HepG2 (cell line): ENCODE data around the gene BPIFB4. TPM values are rescaled to one million over a fixed set of nuclear protein-coding genes. Genes with fewer than 3 reads are reported as not detected.
"Not testable (repeated sequence)": the region's sequence is repeated elsewhere in the genome, so short reads cannot be mapped to it uniquely, and the experiment has no call there.

Source experiments
- ATAC-seq: fragments of 200-7000 bp; cut with Tn5 transposase; 3 replicates; pipeline ENCODE4 v1.9.1; 2020; ENCODE audit warnings: mild to moderate bottlenecking, moderate library complexity
- BruUV-seq: library from RNA; stranded (reverse); fragments of 400-500 nt; replicated peaks from 2 replicates; lab custom pipeline; 2021; lab: Mats Ljungman, UMichigan
- CTCF ChIA-PET: fragments of 300-600 bp; formaldehyde crosslinking; extraction: SDS; loops from one replicate; lab custom pipeline; 2021; ENCODE audit warnings: low total read pairs, inconsistent platforms, low intra/inter-chr PET ratio; lab: Yijun Ruan, JAX
- POLR2A ChIA-PET: fragments of 350-600 bp; sonication (Branson Sonifier 250); formaldehyde crosslinking; loops from one replicate; lab custom pipeline; 2020; ENCODE audit warnings: antibody characterized with exemption, inconsistent platforms; lab: Yijun Ruan, JAX
- DNase-seq: peaks from one replicate; pipeline ENCODE4 v3.0.0-alpha.2; 2015; ENCODE audit warnings: low spot score
- FAIRE-seq: peaks from 3 replicates; lab custom pipeline; 2011; peaks lifted over from hg19 to GRCh38; lab: Jason Lieb, UNC
- H2AFZ ChIP-seq: one replicate; pipeline ENCODE4 v1.6.1; 2011; ENCODE audit warnings: low read length, inconsistent platforms
- H3K27ac ChIP-seq: fragments of 300-600 bp; 3 replicates; pipeline ENCODE4 v1.8.0; 2011; ENCODE audit warnings: mixed run types, mild to moderate bottlenecking, mixed read lengths, low read length, inconsistent platforms; ENCODE audit not compliant: insufficient read depth; ENCODE audit errors: extremely low read length
- H3K27me3 ChIP-seq, 2 experiments: fragments of 200-600 bp in 1 of 2; 2 replicates in 1 of 2; 3 replicates in 1 of 2; pipeline versions ENCODE4 v1.6.0 to v1.8.0; 2011; ENCODE audit warnings: low read length in 2 of 2, mild to moderate bottlenecking in 2 of 2, moderate library complexity in 2 of 2, inconsistent platforms in 1 of 2; ENCODE audit not compliant: insufficient read depth in 2 of 2, control insufficient read depth in 1 of 2
- H3K36me3 ChIP-seq, 2 experiments: fragments of 200-600 bp in 1 of 2; replicated peaks in 1 of 2; 2 replicates in 1 of 2; 3 replicates in 1 of 2; pipeline versions ENCODE4 v1.5.1 to v1.8.0; 2011; ENCODE audit warnings: low read length in 2 of 2, inconsistent platforms in 1 of 2; ENCODE audit not compliant: insufficient read depth in 2 of 2, control insufficient read depth in 1 of 2
- H3K4me1 ChIP-seq: 2 replicates; pipeline ENCODE4 v1.5.1; 2012; ENCODE audit warnings: low read length, inconsistent platforms; ENCODE audit not compliant: insufficient read depth
- H3K4me2 ChIP-seq: 2 replicates; pipeline ENCODE4 v1.6.0; 2011; ENCODE audit warnings: low read depth, low read length, inconsistent platforms
- H3K4me3 ChIP-seq, 3 experiments: fragments of 200-600 bp in 1 of 3; sonication (generic), shearing (Covaris generic) in 1 of 3; replicated peaks in 1 of 3; 2 replicates each; pipeline ENCODE4 v1.5.1; 2011 to 2016; ENCODE audit warnings: low read length in 3 of 3, inconsistent platforms in 2 of 3, low read depth in 2 of 3, mild to moderate bottlenecking in 2 of 3, control low read depth in 1 of 3, mixed read lengths in 1 of 3; ENCODE audit not compliant: insufficient read depth in 1 of 3
- H3K79me2 ChIP-seq: one replicate; pipeline ENCODE4 v1.6.1; 2011; ENCODE audit warnings: low read length, inconsistent platforms; ENCODE audit not compliant: insufficient read depth
- H3K9ac ChIP-seq: 2 replicates; pipeline ENCODE4 v1.6.0; 2011; ENCODE audit warnings: mild to moderate bottlenecking, low read depth, low read length, inconsistent platforms; ENCODE audit not compliant: insufficient read depth
- H3K9me3 ChIP-seq: 2 replicates; pipeline ENCODE4 v1.5.1; 2012; ENCODE audit warnings: mild to moderate bottlenecking, low read length
- H4K20me1 ChIP-seq: 2 replicates; pipeline ENCODE4 v1.6.0; 2011; ENCODE audit warnings: inconsistent platforms, mild to moderate bottlenecking, low read length, moderate library complexity; ENCODE audit not compliant: insufficient read depth
- ATF6 ChIP-seq: sonication (generic); formaldehyde crosslinking; conservative IDR thresholded peaks from 2 replicates; pipeline ENCODE4 v1.4.0; 2020; ENCODE audit warnings: missing genetic modification reagents
- CBX5 ChIP-seq: sonication (generic); formaldehyde crosslinking; IDR thresholded peaks from 2 replicates; pipeline ENCODE4 v1.4.0; 2020; ENCODE audit warnings: missing genetic modification reagents, borderline replicate concordance
- EP300 ChIP-seq, 3 experiments: sonication (generic) in 1 of 3; formaldehyde crosslinking in 1 of 3; IDR thresholded peaks; 2 replicates each; pipeline versions ENCODE4 v1.5.1 to v1.6.1; 2011 to 2020; ENCODE audit warnings: low read depth in 2 of 3, low read length in 2 of 3, borderline replicate concordance in 1 of 3, improper control_type of control experiment in 1 of 3, mild to moderate bottlenecking in 1 of 3, missing genetic modification reagents in 1 of 3, moderate library complexity in 1 of 3
- ERF ChIP-seq: IDR thresholded peaks from 2 replicates; pipeline ENCODE4 v1.6.1; 2018; ENCODE audit warnings: missing biosample characterization, missing genetic modification reagents
- ETV5 ChIP-seq: IDR thresholded peaks from 2 replicates; pipeline ENCODE4 v1.6.1; 2018; ENCODE audit warnings: missing biosample characterization, missing genetic modification reagents, inconsistent platforms, borderline replicate concordance
- FOXA3 ChIP-seq: IDR thresholded peaks from 2 replicates; pipeline ENCODE4 v1.6.1; 2016; ENCODE audit warnings: missing genetic modification reagents, missing compliant biosample characterization
- GTF3A ChIP-seq: sonication (generic); formaldehyde crosslinking; conservative IDR thresholded peaks from 2 replicates; pipeline ENCODE4 v1.4.0; 2020; ENCODE audit warnings: mild to moderate bottlenecking, missing genetic modification reagents
- HNRNPLL ChIP-seq: fragments of 200-400 bp; formaldehyde crosslinking; IDR thresholded peaks from 2 replicates; pipeline ENCODE4 v1.6.1; 2017; ENCODE audit warnings: mild to moderate bottlenecking, low read depth, low read length; ENCODE audit not compliant: poor library complexity, severe bottlenecking
- JUN ChIP-seq: sonication (generic); formaldehyde crosslinking; IDR thresholded peaks from 2 replicates; pipeline ENCODE4 v1.4.0; 2020; ENCODE audit warnings: mild to moderate bottlenecking, missing genetic modification reagents
- MAFK ChIP-seq, 2 experiments: IDR thresholded peaks in 1 of 2; conservative IDR thresholded peaks in 1 of 2; 2 replicates each; pipeline ENCODE4 v1.6.1; 2011; ENCODE audit warnings: improper control_type of control experiment in 2 of 2, low read length in 2 of 2
- MTA3 ChIP-seq: sonication (generic); formaldehyde crosslinking; IDR thresholded peaks from 2 replicates; pipeline ENCODE4 v1.4.0; 2020; ENCODE audit warnings: missing genetic modification reagents
- PAWR ChIP-seq: sonication (generic); formaldehyde crosslinking; IDR thresholded peaks from 2 replicates; pipeline ENCODE4 v1.4.0; 2020; ENCODE audit warnings: missing genetic modification reagents, mild to moderate bottlenecking, borderline replicate concordance
- RCOR2 ChIP-seq: IDR thresholded peaks from 2 replicates; pipeline ENCODE4 v1.6.1; 2016; ENCODE audit warnings: missing biosample characterization, missing genetic modification reagents
- SMC3 ChIP-seq: IDR thresholded peaks from 2 replicates; pipeline ENCODE4 v1.6.1; 2011; ENCODE audit warnings: low read length, improper control_type of control experiment
- TBP ChIP-seq: sonication (generic); formaldehyde crosslinking; IDR thresholded peaks from 2 replicates; pipeline ENCODE4 v1.5.0; 2020; ENCODE audit warnings: missing genetic modification reagents
- THAP11 ChIP-seq: IDR thresholded peaks from 2 replicates; pipeline ENCODE4 v1.6.1; 2016; ENCODE audit warnings: missing biosample characterization, missing genetic modification reagents
- ZFP1 ChIP-seq: IDR thresholded peaks from 2 replicates; pipeline ENCODE4 v1.6.1; 2016
- ZNF317 ChIP-seq: sonication (generic); formaldehyde crosslinking; IDR thresholded peaks from 2 replicates; pipeline ENCODE4 v1.5.0; 2020; ENCODE audit warnings: mild to moderate bottlenecking, missing genetic modification reagents
- ZNF740 ChIP-seq: sonication (generic); formaldehyde crosslinking; IDR thresholded peaks from 2 replicates; pipeline ENCODE4 v1.4.0; 2020; ENCODE audit warnings: missing genetic modification reagents
- ZNF768 ChIP-seq: sonication (generic); formaldehyde crosslinking; IDR thresholded peaks from 2 replicates; pipeline ENCODE4 v1.4.0; 2020; ENCODE audit warnings: missing genetic modification reagents
- ZSCAN9 ChIP-seq: IDR thresholded peaks from 2 replicates; pipeline ENCODE4 v1.6.1; 2016; ENCODE audit warnings: borderline replicate concordance
- WGBS: methylation state at CpG from one replicate; pipeline ENCODE4 v1.1.6; 2017; ENCODE audit warnings: low lambda C conversion rate; 5-methylcytosine and 5-hydroxymethylcytosine counted together
- in situ Hi-C: cut with HindIII; loops from 2 replicates; pipeline ENCODE4 v1.10.0; 2017; ENCODE audit warnings: low pct_unique_long_range_greater_than_20kb; ENCODE audit not compliant: extremely low pct_ligation_motif_present
- intact Hi-C: fragments of 100-400 bp; cut with micrococcal nuclease; formaldehyde crosslinking; loops from one replicate; pipeline ENCODE4 v1.10.0; 2022; ENCODE audit not compliant: unreplicated experiment
- polyA plus RNA-seq, 8 experiments: library from polyadenylated mRNA; depleted of rRNA in 3 of 8; stranded (reverse) in 7 of 8; unstranded in 1 of 8; fragments of >200 nt; fragmentation: Illumina TruSeq in 4 of 8; extraction: Trizol in 4 of 8; gene quantifications; 2 replicates each; pipeline versions ENCODE4 v1.2.1 to v1.2.3, GENCODE V29; 2011 to 2016; ENCODE audit warnings: low read depth in 4 of 8, missing spikeins in 1 of 8, mixed read lengths in 1 of 8; ENCODE audit not compliant: insufficient read depth in 1 of 8
- total RNA-seq, 5 experiments: library from RNA; depleted of rRNA; stranded (reverse); fragments of >200 nt; fragmentation: Illumina TruSeq; extraction: Trizol; gene quantifications; 2 replicates each; pipeline ENCODE4 v1.2.3, GENCODE V29; 2016; ENCODE audit warnings: low read depth in 1 of 5

BPIFB4 gene
- total and polyA plus RNA-seq, 2 of the 13 experiments (the other 11 are each of a cell fraction or from before 2014, with no cell fraction given): 0.09 TPM; not detected in 1

- BruUV-seq: no TSS peak
- intact Hi-C loops: no loop called here
- WGBS: 50% methylated on average over 5 of the region's 5 CpGs
Measured at GRCh38 chr20:33095249-33095648, 15.8 kb downstream of the BPIFB4 start.

GRCh38 chr20:33095902-33096584 is 16.6 kb downstream of the BPIFB4 start:
- CTCF ChIA-PET: interaction anchor here (0.9 to 5.3 kb wide), 17 partner anchors 10 to 306 kb away, joined by 3 to 97 read pairs (median 5); partner anchors contain the start of genes BPIFA2 and SUN5
- intact Hi-C loops: loop anchor here (1.0 kb wide), 4 partner anchors 101 to 306 kb away; no protein-coding TSS in a partner anchor
- H3K27me3 ChIP-seq, H3K36me3 ChIP-seq, H3K27ac ChIP-seq, H3K79me2 ChIP-seq, H3K9me3 ChIP-seq, BruUV-seq, H3K4me3 ChIP-seq, H3K9ac ChIP-seq, H2AFZ ChIP-seq, POLR2A ChIA-PET, H3K4me1 ChIP-seq, H3K4me2 ChIP-seq, H4K20me1 ChIP-seq: not testable (repeated sequence)
- FAIRE-seq (peak; percentile 100), ATAC-seq (peak; percentile 94), DNase-seq (peak; percentile 91)
- 0% methylated on average over 6 of the region's 6 CpGs for WGBS
- in situ Hi-C loops: loop anchor here (5.0 kb wide), 2 partner anchors 194 to 309 kb away; no protein-coding TSS in a partner anchor
- TF ChIP-seq CBX5 (CRISPR knock-in tag): peak; percentile 80; the same call in 1 of the 2 replicates
- peak; percentile 97; the same call in 1 of the 2 replicates for TF ChIP-seq ATF6 (CRISPR knock-in tag)
- TF ChIP-seq ERF (CRISPR knock-in tag): peak; percentile 94
- peak; percentile 89; the same call in 1 of the 2 replicates for TF ChIP-seq ZSCAN9
- peak; percentile 58; the same call in 1 of the 2 replicates for TF ChIP-seq ZNF317 (CRISPR knock-in tag)
- peak; percentile 73 for TF ChIP-seq ETV5 (CRISPR knock-in tag)
- peak; percentile 84 for TF ChIP-seq FOXA3 (CRISPR knock-in tag)
- TF ChIP-seq SMC3: peak; percentile 100
- peak; percentile 66; the same call in 1 of the 2 replicates for TF ChIP-seq THAP11 (CRISPR knock-in tag)
- 0 out of 2 replicates have a peak, but pooled peaks have one; percentile 37 for TF ChIP-seq RCOR2 (CRISPR knock-in tag)
- TF ChIP-seq ZFP1 (CRISPR knock-in tag): 0 out of 2 replicates have a peak, but pooled peaks have one; percentile 56

More at GRCh38 chr20:33095249-33095648, 15.8 kb downstream of the BPIFB4 start:
- TF ChIP-seq JUN (CRISPR knock-in tag): no peak
- TF ChIP-seq MAFK (conservative IDR thresholded peaks at IDR 0.05 in 1 of 2, IDR thresholded peaks at IDR 0.05 in 1 of 2; ENCODE audit: low read length in 2 of 2): peak in 1 of 2 experiments; percentile 40; a peak in 1 of 4 replicates
- no peak for TF ChIP-seq ZNF740 (CRISPR knock-in tag)
- TF ChIP-seq HNRNPLL: no peak
- TF ChIP-seq MTA3: no peak
- no peak for TF ChIP-seq TBP (CRISPR knock-in tag)
- TF ChIP-seq ZNF768 (CRISPR knock-in tag): peak; percentile 78
- no peak for TF ChIP-seq PAWR (CRISPR knock-in tag)
- TF ChIP-seq EP300 (IDR thresholded peaks at IDR 0.05; ENCODE audit: low read depth in 2 of 2, low read length in 2 of 2): no peak
- no peak for TF ChIP-seq EP300 (CRISPR knock-in tag; IDR thresholded peaks at IDR 0.05; ENCODE audit: borderline replicate concordance)
- no peak for TF ChIP-seq GTF3A
- no peak overlapping the region for H3K9ac ChIP-seq
- no peaks in the 10 kb centered on the region; a peak in 1 of 5 replicates for H3K27me3 ChIP-seq
- no peaks in the 10 kb centered on the region for H3K79me2 ChIP-seq
- no peaks in the 10 kb centered on the region for H3K36me3 ChIP-seq
- H3K4me2 ChIP-seq: no peak overlapping the region
- H3K4me3 ChIP-seq: no peak overlapping the region
- H3K4me1 ChIP-seq: no peaks in the 10 kb centered on the region
- no peak for FAIRE-seq
- H2AFZ ChIP-seq: no peak overlapping the region
- ATAC-seq: no peak
- ChIA-PET CTCF (interaction anchor here (0.9 to 5.3 kb wide), 16 partner anchors 11 to 305 kb away, joined by 3 to 97 read pairs (median 5); partner anchors contain the start of genes BPIFA2 and SUN5), POLR2A (no interaction called here)
- no peak overlapping the region for H3K27ac ChIP-seq
- no peaks in the 10 kb centered on the region for H4K20me1 ChIP-seq
- no peaks in the 10 kb centered on the region for H3K9me3 ChIP-seq
- in situ Hi-C loops: loop anchor here (5.0 kb wide), 2 partner anchors 193 to 308 kb away; no protein-coding TSS in a partner anchor
- no peak for DNase-seq
